Hematopoietic multipotent progenitor cell treated with erythropoietin and hydrocortisone succinate and interleukin-3 and kit ligand, for 6 days (in vitro differentiated cells): ENCODE measurements around the gene TSPY4.
"Not testable (repeated sequence)": the region's sequence is repeated elsewhere in the genome, so short reads cannot be mapped to it uniquely, and the experiment has no call there.

Experiments
- DNase-seq: peaks from one replicate; pipeline ENCODE4 v3.0.0-alpha.2; 2015

Gene TSPY4

GRCh38 chrY:9337164-9337563 lies at the start of gene TSPY4:
TSS of gene TSPY4 (plus strand) at chrY:9337464. CDS start at chrY:9337510, 46 bp downstream.
- DNase-seq = not testable (repeated sequence)

- DNase-seq = no peak
Observed at GRCh38 chrY:9320996-9321395, 16.3 kb upstream of the TSPY4 start.

GRCh38 chrY:9357497-9357896 lies 20.2 kb downstream of the TSPY4 start, which contains the start of gene TSPY8:
TSS of gene TSPY8 (plus strand) at chrY:9357797. CDS start at chrY:9357843, 46 bp downstream.
- not testable (repeated sequence) for DNase-seq
